IPS-20b (cell line): ENCODE measurements around the gene BABAM2.

Experiments
- H3K27ac ChIP-seq: one replicate; pipeline ENCODE4 v1.5.1; 2013; ENCODE audit warnings: low read length
- H3K27me3 ChIP-seq: 2 replicates; pipeline ENCODE4 v1.6.1; 2013; ENCODE audit warnings: mild to moderate bottlenecking, low read length, inconsistent platforms; ENCODE audit not compliant: insufficient read depth
- H3K36me3 ChIP-seq: 2 replicates; pipeline ENCODE4 v1.6.1; 2013; ENCODE audit warnings: low read depth, mild to moderate bottlenecking, inconsistent platforms, low read length, moderate library complexity; ENCODE audit not compliant: insufficient read depth
- H3K4me1 ChIP-seq: 2 replicates; pipeline ENCODE4 v1.6.1; 2013; ENCODE audit warnings: mild to moderate bottlenecking, control low read depth, inconsistent platforms, low read length, moderate library complexity; ENCODE audit not compliant: insufficient read depth
- H3K4me3 ChIP-seq: 2 replicates; pipeline ENCODE4 v1.5.1; 2013; ENCODE audit warnings: mild to moderate bottlenecking, low read length, inconsistent platforms
- H3K9ac ChIP-seq: 2 replicates; pipeline ENCODE4 v1.6.1; 2013; ENCODE audit warnings: low read depth, mild to moderate bottlenecking, inconsistent platforms, low read length, moderate library complexity
- H3K9me3 ChIP-seq: 2 replicates; pipeline ENCODE4 v1.6.1; 2013; ENCODE audit warnings: mild to moderate bottlenecking, low read depth, low read length, inconsistent platforms; ENCODE audit not compliant: insufficient read depth

The BABAM2 gene

GRCh38 chr2:27955384-27956161 is 65.0 kb downstream of the BABAM2 start:
- Histone ChIP-seq H3K27ac (no peak overlapping the region), H3K4me1 (0 out of 2 replicates have a peak, but pooled peaks cover 3% of the 10 kb centered on the region), H3K9ac (no peak overlapping the region), H3K9me3 (no peaks in the 10 kb centered on the region; the same call in 1 of the 2 replicates), H3K36me3 (no peaks in the 10 kb centered on the region), H3K4me3 (no peak overlapping the region), H3K27me3 (no peaks in the 10 kb centered on the region)

GRCh38 chr2:27956888-27957287 is 66.4 kb downstream of the BABAM2 start:
- H3K4me3 ChIP-seq, result no peak overlapping the region
- no peaks in the 10 kb centered on the region; the same call in 1 of the 2 replicates for H3K9me3 ChIP-seq
- H3K27me3 ChIP-seq, result no peaks in the 10 kb centered on the region
- no peaks in the 10 kb centered on the region for H3K36me3 ChIP-seq
- no peak overlapping the region for H3K27ac ChIP-seq
- H3K4me1 ChIP-seq, result 0 out of 2 replicates have a peak, but pooled peaks cover 3% of the 10 kb centered on the region
- no peak overlapping the region for H3K9ac ChIP-seq

- Histone ChIP-seq H3K4me3 (no peak overlapping the region), H3K9ac (no peak overlapping the region), H3K4me1 (0 out of 2 replicates have a peak, but pooled peaks cover 3% of the 10 kb centered on the region), H3K9me3 (no peaks in the 10 kb centered on the region), H3K27me3 (no peaks in the 10 kb centered on the region), H3K27ac (no peak overlapping the region), H3K36me3 (no peaks in the 10 kb centered on the region)
These were observed 68.3 kb downstream of the BABAM2 start for GRCh38 chr2:27958711-27959378.

- no peak overlapping the region for H3K27ac ChIP-seq
These were observed 69.0 kb downstream of the BABAM2 start for GRCh38 chr2:27959496-27959895.

GRCh38 chr2:27960237-27960912 is 69.8 kb downstream of the BABAM2 start:
- Histone ChIP-seq H3K4me1 (0 out of 2 replicates have a peak, but pooled peaks cover under 1% of the 10 kb centered on the region), H3K4me3 (no peak overlapping the region), H3K9ac (no peak overlapping the region), H3K36me3 (no peaks in the 10 kb centered on the region), H3K9me3 (no peaks in the 10 kb centered on the region), H3K27me3 (no peaks in the 10 kb centered on the region), H3K27ac (no peak overlapping the region)

More at GRCh38 chr2:27959496-27959895, 69.0 kb downstream of the BABAM2 start:
- Histone ChIP-seq H3K4me3 (no peak overlapping the region), H3K36me3 (no peaks in the 10 kb centered on the region), H3K27me3 (no peaks in the 10 kb centered on the region), H3K4me1 (0 out of 2 replicates have a peak, but pooled peaks cover 3% of the 10 kb centered on the region), H3K9ac (no peak overlapping the region), H3K9me3 (no peaks in the 10 kb centered on the region)

GRCh38 chr2:27962006-27962405 is 71.5 kb downstream of the BABAM2 start:
- no peak overlapping the region for H3K9ac ChIP-seq
- H3K27ac ChIP-seq, result no peak overlapping the region

GRCh38 chr2:27963472-27963871 is 72.9 kb downstream of the BABAM2 start:
- Histone ChIP-seq H3K9me3 (peaks cover 9% of the 10 kb centered on the region; the same call in 1 of the 2 replicates), H3K27me3 (no peaks in the 10 kb centered on the region), H3K27ac (no peak overlapping the region), H3K36me3 (no peaks in the 10 kb centered on the region), H3K9ac (no peak overlapping the region), H3K4me3 (no peak overlapping the region), H3K4me1 (no peaks in the 10 kb centered on the region)

More at GRCh38 chr2:27962006-27962405, 71.5 kb downstream of the BABAM2 start:
- Histone ChIP-seq H3K36me3 (no peaks in the 10 kb centered on the region), H3K4me1 (no peaks in the 10 kb centered on the region), H3K4me3 (no peak overlapping the region), H3K9me3 (no peaks in the 10 kb centered on the region), H3K27me3 (no peaks in the 10 kb centered on the region)

GRCh38 chr2:27964067-27964466 is 73.5 kb downstream of the BABAM2 start:
- no peak overlapping the region for H3K4me3 ChIP-seq
- no peaks in the 10 kb centered on the region for H3K36me3 ChIP-seq
- no peak overlapping the region for H3K27ac ChIP-seq
- H3K27me3 ChIP-seq, result no peaks in the 10 kb centered on the region
- H3K9me3 ChIP-seq, result peaks cover 13% of the 10 kb centered on the region; the same call in 1 of the 2 replicates
- H3K4me1 ChIP-seq, result no peaks in the 10 kb centered on the region
- H3K9ac ChIP-seq, result no peak overlapping the region

GRCh38 chr2:27965841-27966240 is 75.3 kb downstream of the BABAM2 start:
- Histone ChIP-seq H3K9ac (no peak overlapping the region), H3K9me3 (peaks cover 13% of the 10 kb centered on the region; the same call in 1 of the 2 replicates), H3K27me3 (no peaks in the 10 kb centered on the region), H3K4me3 (no peak overlapping the region), H3K4me1 (no peaks in the 10 kb centered on the region), H3K36me3 (no peaks in the 10 kb centered on the region), H3K27ac (no peak overlapping the region)

- Histone ChIP-seq H3K4me1 (no peaks in the 10 kb centered on the region), H3K9me3 (peaks cover 13% of the 10 kb centered on the region; the same call in 1 of the 2 replicates), H3K4me3 (no peak overlapping the region), H3K27me3 (no peaks in the 10 kb centered on the region), H3K36me3 (no peaks in the 10 kb centered on the region), H3K9ac (no peak overlapping the region), H3K27ac (no peak overlapping the region)
These were observed 75.9 kb downstream of the BABAM2 start for GRCh38 chr2:27966466-27966865.

GRCh38 chr2:27967076-27967475 is 76.5 kb downstream of the BABAM2 start:
- Histone ChIP-seq H3K9me3 (peaks cover 13% of the 10 kb centered on the region; the same call in 1 of the 2 replicates), H3K4me1 (no peaks in the 10 kb centered on the region), H3K27ac (no peak overlapping the region), H3K27me3 (no peaks in the 10 kb centered on the region), H3K9ac (no peak overlapping the region), H3K36me3 (no peaks in the 10 kb centered on the region), H3K4me3 (no peak overlapping the region)
